Ascending aorta (tissue), 2 donors: ENCODE results near the gene AGPAT1. TPM values are rescaled to one million over a fixed set of nuclear protein-coding genes. Genes with fewer than 3 reads are reported as not detected.

Experiments
- DNase-seq, 2 donors: peaks; one replicate each; pipeline ENCODE4 v3.0.0-alpha.2; 2019; ENCODE audit warnings: low spot score in 2 of 2
- H3K27ac ChIP-seq, 2 donors: fragments of 200-600 bp; sonication (generic); one replicate each; pipeline ENCODE4 v1.5.1; 2016 to 2017; ENCODE audit warnings: mild to moderate bottlenecking in 1 of 2
- H3K27me3 ChIP-seq: fragments of 200-600 bp; sonication (generic); one replicate; pipeline ENCODE4 v1.5.1; 2017
- H3K36me3 ChIP-seq, 2 donors: fragments of 200-600 bp; sonication (generic); one replicate each; pipeline ENCODE4 v1.5.1; 2016
- H3K4me1 ChIP-seq, 2 donors: fragments of 200-600 bp; sonication (generic); one replicate each; pipeline ENCODE4 v1.5.1; 2016 to 2017; ENCODE audit warnings: mild to moderate bottlenecking in 1 of 2
- H3K4me3 ChIP-seq, 2 donors: fragments of 200-600 bp; sonication (generic); one replicate each; pipeline ENCODE4 v1.5.1; 2016 to 2017; ENCODE audit warnings: mild to moderate bottlenecking in 1 of 2
- H3K9me3 ChIP-seq, 2 donors: fragments of 200-600 bp; sonication (generic); one replicate each; pipeline ENCODE4 v1.5.1; 2016
- intact Hi-C: fragments of 100-400 bp; cut with DNase I; formaldehyde crosslinking; loops from one replicate; pipeline ENCODE4 v1.15.1; 2023
- total RNA-seq: library from RNA; depleted of rRNA; stranded (reverse); fragments of >200 nt; gene quantifications from one replicate; pipeline ENCODE4 v1.1.0, GENCODE V29; 2016
- TF ChIP-seq, protein P1 (sequence below), 3 experiments: fragments of 200-600 bp in 2 of 3; fragments of 450-650 bp in 1 of 3; sonication (generic) in 2 of 3; IDR thresholded peaks; one replicate each; pipeline ENCODE4 v1.5.1; 2016 to 2019; ENCODE audit warnings: antibody characterized with exemption in 3 of 3, mild to moderate bottlenecking in 1 of 3, moderate library complexity in 1 of 3

AGPAT1 gene
- total RNA-seq, 1 donor from 2014 or later: 136 TPM

DNA sequence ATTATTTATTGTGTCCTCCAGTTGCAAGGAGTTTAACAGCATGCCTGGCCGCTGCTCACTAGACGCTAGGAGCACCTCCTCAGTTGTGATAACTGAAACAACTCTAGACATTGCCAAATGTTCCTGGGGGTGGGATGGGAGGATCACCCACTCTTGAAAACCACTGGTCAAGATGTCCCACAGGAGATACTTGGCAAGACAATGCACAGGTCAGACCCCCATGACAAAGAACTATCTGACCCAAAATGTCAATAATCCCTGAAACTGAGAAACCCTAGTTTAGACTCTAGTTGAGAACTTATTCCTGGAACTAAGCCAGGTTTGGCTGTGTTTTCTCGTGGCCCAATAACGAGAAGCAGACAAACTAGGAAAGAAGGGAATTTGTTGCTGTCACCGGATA, 36.3 kb downstream of the AGPAT1 start:
- no peaks in the 10 kb centered on the region for H3K4me1 ChIP-seq
- no peak overlapping the region for H3K27ac ChIP-seq
- H3K9me3 ChIP-seq: no peaks in the 10 kb centered on the region
- H3K36me3 ChIP-seq: no peaks in the 10 kb centered on the region
- no peak overlapping the region for H3K4me3 ChIP-seq
- intact Hi-C loops: no loop called here
- DNase-seq: no peak
- TF ChIP-seq, protein P1, sequence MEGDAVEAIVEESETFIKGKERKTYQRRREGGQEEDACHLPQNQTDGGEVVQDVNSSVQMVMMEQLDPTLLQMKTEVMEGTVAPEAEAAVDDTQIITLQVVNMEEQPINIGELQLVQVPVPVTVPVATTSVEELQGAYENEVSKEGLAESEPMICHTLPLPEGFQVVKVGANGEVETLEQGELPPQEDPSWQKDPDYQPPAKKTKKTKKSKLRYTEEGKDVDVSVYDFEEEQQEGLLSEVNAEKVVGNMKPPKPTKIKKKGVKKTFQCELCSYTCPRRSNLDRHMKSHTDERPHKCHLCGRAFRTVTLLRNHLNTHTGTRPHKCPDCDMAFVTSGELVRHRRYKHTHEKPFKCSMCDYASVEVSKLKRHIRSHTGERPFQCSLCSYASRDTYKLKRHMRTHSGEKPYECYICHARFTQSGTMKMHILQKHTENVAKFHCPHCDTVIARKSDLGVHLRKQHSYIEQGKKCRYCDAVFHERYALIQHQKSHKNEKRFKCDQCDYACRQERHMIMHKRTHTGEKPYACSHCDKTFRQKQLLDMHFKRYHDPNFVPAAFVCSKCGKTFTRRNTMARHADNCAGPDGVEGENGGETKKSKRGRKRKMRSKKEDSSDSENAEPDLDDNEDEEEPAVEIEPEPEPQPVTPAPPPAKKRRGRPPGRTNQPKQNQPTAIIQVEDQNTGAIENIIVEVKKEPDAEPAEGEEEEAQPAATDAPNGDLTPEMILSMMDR (IDR thresholded peaks at IDR 0.05): no peak
- H3K27me3 ChIP-seq: no peaks in the 10 kb centered on the region

- intact Hi-C loops: no loop called here
- Histone ChIP-seq H3K27ac (no peak overlapping the region), H3K36me3 (no peaks in the 10 kb centered on the region), H3K4me3 (no peak overlapping the region), H3K4me1 (no peaks in the 10 kb centered on the region), H3K27me3 (no peaks in the 10 kb centered on the region), H3K9me3 (no peaks in the 10 kb centered on the region)
- no peak for DNase-seq
- TF ChIP-seq, protein P1 (IDR thresholded peaks at IDR 0.05): no peak
Measured at GRCh38 chr6:32137454-32137853, 38.4 kb downstream of the AGPAT1 start.

DNA sequence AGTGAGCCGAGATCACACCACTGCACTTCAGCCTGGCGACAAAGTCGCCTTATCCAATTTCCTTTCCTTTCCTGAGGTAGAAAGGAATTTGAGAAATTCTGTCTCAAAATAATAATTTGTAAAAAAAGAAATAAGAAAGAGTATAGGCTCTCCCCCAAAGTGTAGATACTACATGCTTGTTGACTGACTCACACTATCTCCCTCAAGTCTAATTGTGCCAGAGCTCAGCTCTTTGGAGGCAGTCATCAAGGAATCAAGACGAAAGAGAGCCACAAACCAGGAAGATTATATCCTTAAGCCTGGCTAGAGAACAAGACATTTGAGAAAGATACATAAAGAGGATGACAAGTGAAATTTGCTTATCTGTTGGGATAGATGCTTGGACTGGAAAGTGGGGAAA, 42.1 kb downstream of the AGPAT1 start:
- no peaks in the 10 kb centered on the region for H3K9me3 ChIP-seq
- no peaks in the 10 kb centered on the region for H3K27me3 ChIP-seq
- H3K4me1 ChIP-seq: peaks cover 7 to 8% of the 10 kb centered on the region in 2 donors
- TF ChIP-seq, protein P1 (IDR thresholded peaks at IDR 0.05): no peak
- no peaks in the 10 kb centered on the region for H3K36me3 ChIP-seq
- H3K4me3 ChIP-seq: no peak overlapping the region
- intact Hi-C loops: no loop called here
- DNase-seq: no peak
- H3K27ac ChIP-seq: no peak overlapping the region

GRCh38 chr6:32132110-32132509, 43.8 kb downstream of the AGPAT1 start:
- Histone ChIP-seq H3K27me3 (no peaks in the 10 kb centered on the region), H3K4me3 (no peak overlapping the region), H3K4me1 (peaks cover 15 to 17% of the 10 kb centered on the region in 2 donors), H3K27ac (no peak overlapping the region), H3K9me3 (no peaks in the 10 kb centered on the region), H3K36me3 (no peaks in the 10 kb centered on the region)
- TF ChIP-seq, protein P1 (IDR thresholded peaks at IDR 0.05): no peak
- intact Hi-C loops: no loop called here
- DNase-seq: no peak

GRCh38 chr6:32131439-32131948, 44.4 kb downstream of the AGPAT1 start:
- no peak overlapping the region for H3K27ac ChIP-seq
- peaks cover 19 to 23% of the 10 kb centered on the region in 2 donors for H3K4me1 ChIP-seq
- no peak overlapping the region for H3K4me3 ChIP-seq
- H3K36me3 ChIP-seq: peaks cover 0 to under 1% of the 10 kb centered on the region in 2 donors
- intact Hi-C loops: no loop called here
- H3K9me3 ChIP-seq: no peaks in the 10 kb centered on the region
- no peak for DNase-seq
- TF ChIP-seq, protein P1 (IDR thresholded peaks at IDR 0.05): no peak
- no peaks in the 10 kb centered on the region for H3K27me3 ChIP-seq
